IMR-90 (cell line): ENCODE results near the gene SCFD1. TPM values are rescaled to one million over a fixed set of nuclear protein-coding genes. Genes with fewer than 3 reads are reported as not detected.

Experiments
- ATAC-seq: fragments of 200-7000 bp; cut with Tn5 transposase; 2 replicates; pipeline ENCODE4 v1.9.1; 2020; ENCODE audit warnings: low read depth, mild to moderate bottlenecking, moderate library complexity
- BruUV-seq: library from RNA; stranded (reverse); fragments of 400-500 nt; replicated peaks from 2 replicates; lab custom pipeline; 2021; lab: Mats Ljungman, UMichigan
- CTCF ChIA-PET: fragments of 300-600 bp; formaldehyde crosslinking; extraction: SDS; loops from one replicate; lab custom pipeline; 2021; ENCODE audit warnings: antibody characterized with exemption; lab: Yijun Ruan, JAX
- POLR2A ChIA-PET: fragments of 300-600 bp; sonication (Branson Sonifier 250); formaldehyde crosslinking; loops from one replicate; lab custom pipeline; 2022; ENCODE audit warnings: antibody characterized with exemption; ENCODE audit not compliant: unreplicated experiment; lab: Charles Lee
- DNase-seq: peaks from one replicate; pipeline ENCODE4 v3.0.0; 2013
- H2AFZ ChIP-seq: replicated peaks from 2 replicates; pipeline ENCODE3; 2013; ENCODE audit warnings: low read length, mild to moderate bottlenecking; ENCODE audit not compliant: poor library complexity
- H2AK5ac ChIP-seq: 2 replicates; pipeline ENCODE4 v1.6.1; 2013; ENCODE audit warnings: low read depth, low read length, inconsistent platforms
- H2AK9ac ChIP-seq: replicated peaks from 2 replicates; pipeline ENCODE3; 2013; ENCODE audit warnings: mild to moderate bottlenecking, low read depth, low read length, moderate library complexity; ENCODE audit not compliant: poor library complexity
- H2BK120ac ChIP-seq: 2 replicates; pipeline ENCODE4 v1.6.1; 2013; ENCODE audit warnings: low read depth, low read length, inconsistent platforms
- H2BK15ac ChIP-seq: 3 replicates; pipeline ENCODE4 v1.6.1; 2013; ENCODE audit warnings: low read depth, low read length, inconsistent platforms
- H2BK20ac ChIP-seq: 2 replicates; pipeline ENCODE4 v1.6.1; 2013; ENCODE audit warnings: low read depth, mild to moderate bottlenecking, inconsistent platforms, low read length, moderate library complexity
- H2BK5ac ChIP-seq: 2 replicates; pipeline ENCODE4 v1.6.1; 2013; ENCODE audit warnings: mild to moderate bottlenecking, low read depth, low read length, inconsistent platforms; ENCODE audit not compliant: poor library complexity, severe bottlenecking
- H3K14ac ChIP-seq: replicated peaks from 2 replicates; pipeline ENCODE4 v1.6.1; 2013; ENCODE audit warnings: low read depth, low read length, inconsistent platforms
- H3K18ac ChIP-seq: 2 replicates; pipeline ENCODE4 v1.6.1; 2013; ENCODE audit warnings: low read depth, low read length, control low read depth
- H3K23ac ChIP-seq: 2 replicates; pipeline ENCODE4 v1.6.1; 2013; ENCODE audit warnings: low read depth, low read length, inconsistent platforms
- H3K27ac ChIP-seq: 2 replicates; pipeline ENCODE4 v1.5.1; 2013; ENCODE audit warnings: mild to moderate bottlenecking, control low read depth, low read length; ENCODE audit not compliant: insufficient read depth
- H3K27me3 ChIP-seq: 2 replicates; pipeline ENCODE4 v1.6.1; 2013; ENCODE audit warnings: low read length; ENCODE audit not compliant: control insufficient read depth, insufficient read depth
- H3K36me3 ChIP-seq: 2 replicates; pipeline ENCODE4 v1.6.1; 2013; ENCODE audit warnings: low read length, mixed read lengths; ENCODE audit not compliant: control insufficient read depth, insufficient read depth
- H3K4ac ChIP-seq: 2 replicates; pipeline ENCODE4 v1.6.1; 2013; ENCODE audit warnings: low read depth, low read length, inconsistent platforms
- H3K4me1 ChIP-seq: 2 replicates; pipeline ENCODE4 v1.6.1; 2013; ENCODE audit warnings: low read length, mixed read lengths; ENCODE audit not compliant: control insufficient read depth, insufficient read depth
- H3K4me2 ChIP-seq: 2 replicates; pipeline ENCODE4 v1.6.1; 2013; ENCODE audit warnings: low read depth, mild to moderate bottlenecking, control low read depth, low read length, moderate library complexity
- H3K4me3 ChIP-seq: 2 replicates; pipeline ENCODE4 v1.5.1; 2013; ENCODE audit warnings: low read depth, mild to moderate bottlenecking, control low read depth, low read length, moderate library complexity; ENCODE audit not compliant: insufficient read depth
- H3K56ac ChIP-seq: 2 replicates; pipeline ENCODE4 v1.6.1; 2013; ENCODE audit warnings: low read length, inconsistent platforms; ENCODE audit not compliant: insufficient read depth; ENCODE audit errors: extremely low read depth
- H3K79me1 ChIP-seq, 2 experiments: 2 replicates each; pipeline ENCODE4 v1.6.1; 2013; ENCODE audit warnings: low read length in 2 of 2, inconsistent platforms in 1 of 2, low read depth in 1 of 2
- H3K9ac ChIP-seq: 2 replicates; pipeline ENCODE4 v1.6.1; 2013; ENCODE audit warnings: low read depth, low read length, control low read depth
- H3K9me1 ChIP-seq: 2 replicates; pipeline ENCODE4 v1.6.1; 2013; ENCODE audit warnings: low read length, inconsistent platforms; ENCODE audit not compliant: insufficient read depth
- H3K9me3 ChIP-seq: 2 replicates; pipeline ENCODE4 v1.6.1; 2013; ENCODE audit warnings: low read length; ENCODE audit not compliant: control insufficient read depth, insufficient read depth
- H4K20me1 ChIP-seq: 2 replicates; pipeline ENCODE4 v1.6.1; 2013; ENCODE audit warnings: low read length, inconsistent platforms; ENCODE audit not compliant: insufficient read depth
- H4K5ac ChIP-seq: 2 replicates; pipeline ENCODE4 v1.6.1; 2013; ENCODE audit warnings: mild to moderate bottlenecking, low read depth, low read length, control low read depth
- H4K8ac ChIP-seq, 2 experiments: 2 replicates each; pipeline ENCODE4 v1.6.1; 2013; ENCODE audit warnings: low read depth in 2 of 2, low read length in 2 of 2, control low read depth in 1 of 2, inconsistent platforms in 1 of 2
- H4K91ac ChIP-seq: 2 replicates; pipeline ENCODE4 v1.6.1; 2013; ENCODE audit warnings: low read depth, low read length, inconsistent platforms; ENCODE audit not compliant: insufficient read depth
- MAFK ChIP-seq: IDR thresholded peaks from 2 replicates; pipeline ENCODE4 v1.6.1; 2012; ENCODE audit warnings: low read depth, low read length, improper control_type of control experiment
- WGBS, 2 experiments: methylation state at CpG; one replicate each; pipeline versions ENCODE4 v1.1.5 to v1.1.7; 2013; ENCODE audit warnings: missing lambda C conversion rate in 2 of 2; ENCODE audit not compliant: insufficient read length in 1 of 2; ENCODE audit errors: extremely low coverage in 2 of 2; 5-methylcytosine and 5-hydroxymethylcytosine counted together
- dilution Hi-C: fragments of 300-500 bp; cut with HindIII; formaldehyde crosslinking; loops from one replicate; pipeline ENCODE4 v1.14.3; 2018; ENCODE audit warnings: low sequenced_read_pairs; ENCODE audit not compliant: unreplicated experiment
- in situ Hi-C: fragments of 300-500 bp; cut with MboI; formaldehyde crosslinking; loops from 3 replicates; pipeline ENCODE4 v1.14.3; 2019; ENCODE audit warnings: low sequenced_read_pairs, inconsistent platforms, mixed read lengths
- intact Hi-C: fragments of 100-400 bp; cut with micrococcal nuclease; formaldehyde crosslinking; loops from 2 replicates; pipeline ENCODE4 v1.10.0; 2022
- polyA plus RNA-seq, 3 experiments: library from polyadenylated mRNA; depleted of rRNA; stranded (reverse); fragments of >200 nt; gene quantifications; 2 replicates each; pipeline ENCODE4 v1.2.3, GENCODE V29; 2012; ENCODE audit warnings: low replicate concordance in 1 of 3
- total RNA-seq: library from RNA; depleted of rRNA; stranded (reverse); fragments of >200 nt; gene quantifications from 2 replicates; pipeline ENCODE4 v1.2.3, GENCODE V29; 2012
- TF ChIP-seq, protein P1 (sequence below): conservative IDR thresholded peaks from 2 replicates; pipeline ENCODE4 v1.5.1; 2012; ENCODE audit warnings: mild to moderate bottlenecking, low read depth, low read length, improper control_type of control experiment

The SCFD1 gene
- total and polyA plus RNA-seq, 2 of the 4 experiments (the other 2 are of a cell fraction), result 51.4 to 74.0 TPM

GRCh38 chr14:30759172-30760125 lies 137.3 kb downstream of the SCFD1 start:
- Histone ChIP-seq H2AK9ac (peak overlapping the region; percentile 13), H2BK120ac (no peak overlapping the region), H2BK15ac (no peak overlapping the region), H3K4me3 (no peak overlapping the region), H3K23ac (no peak overlapping the region), H2AK5ac (no peak overlapping the region), H3K18ac (no peak overlapping the region), H3K4ac (no peak overlapping the region), H3K56ac (no peak overlapping the region), H4K8ac (no peak overlapping the region), H3K79me1 (no peaks in the 10 kb centered on the region), H2BK20ac (no peak overlapping the region), H3K27ac (no peak overlapping the region), H4K20me1 (peaks cover 3% of the 10 kb centered on the region; the same call in 1 of the 2 replicates), H3K14ac (no peak overlapping the region), H3K9me1 (no peaks in the 10 kb centered on the region), H4K5ac (no peak overlapping the region), H3K9ac (no peak overlapping the region), H3K4me1 (no peaks in the 10 kb centered on the region), H3K4me2 (no peak overlapping the region), H3K9me3 (peaks cover 5% of the 10 kb centered on the region; the same call in 1 of the 2 replicates), H3K27me3 (peaks cover 13% of the 10 kb centered on the region), H3K36me3 (no peaks in the 10 kb centered on the region), H2AFZ (no peak overlapping the region), H2BK5ac (no peak overlapping the region), H4K91ac (no peak overlapping the region)
- TF ChIP-seq, protein P1, sequence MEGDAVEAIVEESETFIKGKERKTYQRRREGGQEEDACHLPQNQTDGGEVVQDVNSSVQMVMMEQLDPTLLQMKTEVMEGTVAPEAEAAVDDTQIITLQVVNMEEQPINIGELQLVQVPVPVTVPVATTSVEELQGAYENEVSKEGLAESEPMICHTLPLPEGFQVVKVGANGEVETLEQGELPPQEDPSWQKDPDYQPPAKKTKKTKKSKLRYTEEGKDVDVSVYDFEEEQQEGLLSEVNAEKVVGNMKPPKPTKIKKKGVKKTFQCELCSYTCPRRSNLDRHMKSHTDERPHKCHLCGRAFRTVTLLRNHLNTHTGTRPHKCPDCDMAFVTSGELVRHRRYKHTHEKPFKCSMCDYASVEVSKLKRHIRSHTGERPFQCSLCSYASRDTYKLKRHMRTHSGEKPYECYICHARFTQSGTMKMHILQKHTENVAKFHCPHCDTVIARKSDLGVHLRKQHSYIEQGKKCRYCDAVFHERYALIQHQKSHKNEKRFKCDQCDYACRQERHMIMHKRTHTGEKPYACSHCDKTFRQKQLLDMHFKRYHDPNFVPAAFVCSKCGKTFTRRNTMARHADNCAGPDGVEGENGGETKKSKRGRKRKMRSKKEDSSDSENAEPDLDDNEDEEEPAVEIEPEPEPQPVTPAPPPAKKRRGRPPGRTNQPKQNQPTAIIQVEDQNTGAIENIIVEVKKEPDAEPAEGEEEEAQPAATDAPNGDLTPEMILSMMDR, result no peak
- TF ChIP-seq MAFK, result no peak
- DNase-seq (no peak), ATAC-seq (no peak)
- whole genome bisulfite sequencing, 2 experiments, result 47% methylated on average over 3 of the region's 7 CpGs; no CpG with 5 or more reads in 1 of the 2 experiments
- POLR2A ChIA-PET, result no interaction called here
- in situ Hi-C loops, result no loop called here
- intact Hi-C loops, result no loop called here
- CTCF ChIA-PET, result no interaction called here
- dilution Hi-C loops, result no loop called here
- BruUV-seq, result no TSS peak
